H1 (cell line): ENCODE results near the gene GLRX3. TPM values are rescaled to one million over a fixed set of nuclear protein-coding genes. Genes with fewer than 3 reads are reported as not detected.

Experiments
- CBX8 ChIP-seq: fragments of 300-800, 300-1000 bp; sonication (generic); IDR thresholded peaks from 2 replicates; pipeline ENCODE4 v1.7.1; 2016; ENCODE audit warnings: low read depth, low read length, borderline replicate concordance
- FOSL1 ChIP-seq: IDR thresholded peaks from 2 replicates; pipeline ENCODE4 v1.6.1; 2011; ENCODE audit warnings: mild to moderate bottlenecking, low read depth, low read length, moderate library complexity; ENCODE audit not compliant: insufficient read depth
- HDAC2 ChIP-seq, 2 experiments: fragments of 300-600 bp in 1 of 2; sonication (generic) in 1 of 2; IDR thresholded peaks; 2 replicates each; pipeline ENCODE4 v1.6.1; 2011 to 2012; ENCODE audit warnings: low read depth in 2 of 2, low read length in 2 of 2, mild to moderate bottlenecking in 2 of 2, moderate library complexity in 2 of 2, borderline replicate concordance in 1 of 2, inconsistent platforms in 1 of 2
- POLR2AphosphoS5 ChIP-seq: IDR thresholded peaks from 2 replicates; pipeline ENCODE4 v1.6.1; 2011; ENCODE audit warnings: low read depth, low read length
- polyA plus RNA-seq, 7 experiments: library from polyadenylated mRNA; depleted of rRNA in 3 of 7; stranded (reverse) in 5 of 7; unstranded in 2 of 7; fragments of >200 nt in 5 of 7; fragments of 200-250 nt in 2 of 7; gene quantifications; 1 replicate in 5 of 7; 2 replicates in 1 of 7; 4 replicates in 1 of 7; pipeline versions ENCODE4 v1.2.1 to v1.2.3, GENCODE V29; 2011 to 2013; ENCODE audit warnings: missing spikeins in 2 of 7, mixed read lengths in 2 of 7
- total RNA-seq: library from RNA; stranded (reverse); fragmentation: NEBNext Ultra II Directional; extraction: Animal tissue kit (Norgen Biotek cat#: 25700); gene quantifications from 2 replicates; pipeline ENCODE4 v1.2.1, GENCODE V29; 2021
- TF ChIP-seq, protein P1 (sequence below): IDR thresholded peaks from 2 replicates; pipeline ENCODE4 v1.6.1; 2011; ENCODE audit warnings: low read length, improper control_type of control experiment

Gene GLRX3
- total and polyA plus RNA-seq, 2 of the 8 experiments (the other 6 are each of a cell fraction or from before 2014, with no cell fraction given), result 59.9 to 157 TPM

- TF ChIP-seq FOSL1 (no peak), CBX8 (no peak), POLR2AphosphoS5 (no peak), HDAC2 (IDR thresholded peaks at IDR 0.05; ENCODE audit: borderline replicate concordance in 1 of 2, low read depth in 2 of 2, low read length in 2 of 2) (no peak)
- TF ChIP-seq, protein P1, sequence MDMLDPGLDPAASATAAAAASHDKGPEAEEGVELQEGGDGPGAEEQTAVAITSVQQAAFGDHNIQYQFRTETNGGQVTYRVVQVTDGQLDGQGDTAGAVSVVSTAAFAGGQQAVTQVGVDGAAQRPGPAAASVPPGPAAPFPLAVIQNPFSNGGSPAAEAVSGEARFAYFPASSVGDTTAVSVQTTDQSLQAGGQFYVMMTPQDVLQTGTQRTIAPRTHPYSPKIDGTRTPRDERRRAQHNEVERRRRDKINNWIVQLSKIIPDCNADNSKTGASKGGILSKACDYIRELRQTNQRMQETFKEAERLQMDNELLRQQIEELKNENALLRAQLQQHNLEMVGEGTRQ, result no peak
These were observed 27.1 kb upstream of the GLRX3 start (continued) for GRCh38 chr10:130108934-130109604.
